Mucosa of descending colon (tissue), 3 donors: ENCODE measurements around the gene HOXD12. TPM values are rescaled to one million over a fixed set of nuclear protein-coding genes. Genes with fewer than 3 reads are reported as not detected.

Experiments
- ATAC-seq: fragments of 200-7000 bp; cut with Tn5 transposase; one replicate; pipeline ENCODE4 v1.9.1; 2020; ENCODE audit warnings: mild to moderate bottlenecking, moderate library complexity
- DNase-seq, 3 donors: peaks; one replicate each; pipeline ENCODE4 v3.0.0-alpha.2; 2020
- H3K36me3 ChIP-seq: fragments of 200-600 bp; one replicate; pipeline ENCODE4 v1.8.0; 2021; ENCODE audit warnings: low read depth, mild to moderate bottlenecking
- H3K4me1 ChIP-seq: fragments of 200-600 bp; one replicate; pipeline ENCODE4 v1.8.0; 2021; ENCODE audit warnings: low read depth, mild to moderate bottlenecking
- H3K4me3 ChIP-seq: fragments of 200-600 bp; one replicate; pipeline ENCODE4 v1.8.0; 2021; ENCODE audit warnings: mild to moderate bottlenecking
- H3K9me3 ChIP-seq: fragments of 200-600 bp; one replicate; pipeline ENCODE4 v1.8.0; 2021; ENCODE audit warnings: mild to moderate bottlenecking
- CTCF ChIP-seq: fragments of 200-600 bp; IDR thresholded peaks from one replicate; pipeline ENCODE4 v1.8.0; 2022; ENCODE audit warnings: antibody characterized with exemption, mild to moderate bottlenecking
- intact Hi-C, 2 donors: fragments of 100-400 bp; cut with DNase I in 1 of 2; cut with micrococcal nuclease in 1 of 2; formaldehyde crosslinking; loops; one replicate each; pipeline versions ENCODE4 v1.11.0 to v1.11.1; 2022; cut with DNase I, micrococcal nuclease
- long read RNA-seq, 2 donors: library from polyadenylated mRNA; unstranded; transcript quantifications; one replicate each; pipeline ENCODE4 v2.0.0, GENCODE V29; 2019 to 2021
- total RNA-seq, 3 donors: library from RNA; stranded (reverse); fragmentation: NEBNext Ultra II Directional in 2 of 3; extraction: Animal tissue kit (Norgen Biotek cat#: 25700) in 2 of 3; gene quantifications; one replicate each; pipeline versions ENCODE4 v1.2.1 to v1.2.4, GENCODE V29; 2021 to 2023
- donor health status: DM: no; HTN: no; CAD: no; lungs with moderate emphysema.
- donor health status: DM: no; HTN: no; CAD: no.
- donor health status: DM: no; HTN: yes; CAD: no.

Gene HOXD12, protein sequence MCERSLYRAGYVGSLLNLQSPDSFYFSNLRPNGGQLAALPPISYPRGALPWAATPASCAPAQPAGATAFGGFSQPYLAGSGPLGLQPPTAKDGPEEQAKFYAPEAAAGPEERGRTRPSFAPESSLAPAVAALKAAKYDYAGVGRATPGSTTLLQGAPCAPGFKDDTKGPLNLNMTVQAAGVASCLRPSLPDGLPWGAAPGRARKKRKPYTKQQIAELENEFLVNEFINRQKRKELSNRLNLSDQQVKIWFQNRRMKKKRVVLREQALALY
- not detected for total RNA-seq
- long read RNA-seq, donor 1, result 0 reads
- long read RNA-seq, donor 2, result 0 reads

DNA sequence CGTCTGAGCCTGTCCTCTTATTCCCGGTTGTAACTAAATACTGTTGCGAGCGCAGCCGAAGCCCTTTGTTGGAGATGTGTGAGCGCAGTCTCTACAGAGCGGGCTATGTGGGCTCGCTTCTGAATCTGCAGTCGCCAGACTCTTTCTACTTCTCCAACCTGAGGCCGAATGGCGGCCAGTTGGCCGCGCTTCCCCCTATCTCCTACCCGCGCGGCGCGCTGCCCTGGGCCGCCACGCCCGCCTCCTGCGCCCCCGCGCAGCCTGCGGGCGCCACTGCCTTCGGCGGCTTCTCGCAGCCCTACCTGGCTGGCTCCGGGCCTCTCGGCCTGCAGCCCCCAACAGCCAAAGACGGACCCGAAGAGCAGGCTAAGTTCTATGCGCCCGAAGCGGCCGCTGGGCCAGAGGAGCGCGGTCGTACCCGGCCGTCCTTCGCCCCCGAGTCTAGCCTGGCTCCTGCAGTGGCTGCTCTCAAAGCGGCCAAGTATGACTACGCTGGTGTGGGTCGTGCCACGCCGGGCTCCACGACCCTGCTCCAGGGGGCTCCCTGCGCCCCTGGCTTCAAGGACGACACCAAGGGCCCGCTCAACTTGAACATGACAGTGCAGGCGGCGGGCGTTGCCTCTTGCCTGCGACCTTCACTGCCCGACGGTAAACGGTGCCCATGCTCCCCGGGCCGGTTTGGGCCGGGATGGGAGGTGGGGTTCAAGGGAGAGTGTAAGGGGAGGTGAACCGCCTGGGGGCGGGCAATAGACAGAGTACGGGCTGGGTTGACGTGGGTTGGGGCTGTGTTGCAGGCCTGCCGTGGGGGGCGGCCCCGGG, at the start of gene HOXD12:
HOXD12 (plus strand) TSS at position 68 of the 819 bp plus-strand sequence; CDS start at position 75, 7 bp downstream.
- peaks cover 22% of the 10 kb centered on the region for H3K4me1 ChIP-seq
- intact Hi-C loops, result loop anchor here in 1 of 2 donors (5.0 kb wide), 1 partner anchor 408 kb away; no protein-coding TSS in a partner anchor
- TF ChIP-seq CTCF, result no peak
- H3K4me3 ChIP-seq, result no peak within 1 kb of the TSS
- no peaks in the 10 kb centered on the region for H3K9me3 ChIP-seq
- H3K36me3 ChIP-seq, result no peaks in the 10 kb centered on the region
- ATAC-seq, result no peak
- peak in 1 of 3 donors; percentile 23 for DNase-seq

- no peak for DNase-seq
- intact Hi-C loops, result no loop called here
- no peaks in the 10 kb centered on the region for H3K36me3 ChIP-seq
Measured at GRCh38 chr2:176056406-176056805, 43.2 kb upstream of the HOXD12 start.

GRCh38 chr2:176063958-176064357, 35.6 kb upstream of the HOXD12 start:
- Histone ChIP-seq H3K4me3 (no peak overlapping the region), H3K4me1 (peaks cover 18% of the 10 kb centered on the region), H3K9me3 (no peaks in the 10 kb centered on the region), H3K36me3 (no peaks in the 10 kb centered on the region)
- intact Hi-C loops, result no loop called here
- TF ChIP-seq CTCF, result no peak
- DNase-seq, result no peak
- no peak for ATAC-seq

More at GRCh38 chr2:176056406-176056805, 43.2 kb upstream of the HOXD12 start:
- Histone ChIP-seq H3K4me1 (no peaks in the 10 kb centered on the region), H3K4me3 (no peak overlapping the region), H3K9me3 (no peaks in the 10 kb centered on the region)
- no peak for TF ChIP-seq CTCF
- no peak for ATAC-seq

- no peaks in the 10 kb centered on the region for H3K9me3 ChIP-seq
- ATAC-seq (no peak), DNase-seq (peak in 1 of 3 donors; percentile 26)
- no peak for TF ChIP-seq CTCF
- H3K36me3 ChIP-seq, result no peaks in the 10 kb centered on the region
- H3K4me3 ChIP-seq, result no peak overlapping the region
- intact Hi-C loops, result no loop called here
- peaks cover 18% of the 10 kb centered on the region for H3K4me1 ChIP-seq
Measured at GRCh38 chr2:176066645-176067588, 32.7 kb upstream of the HOXD12 start.
